Gastroesophageal sphincter (tissue), 3 donors: ENCODE results near the gene PLBD2.

Source experiments
- POLR2AphosphoS5 ChIP-seq: sonication (generic); formaldehyde crosslinking; IDR thresholded peaks from one replicate; pipeline ENCODE4 v1.6.1; 2017; ENCODE audit warnings: antibody characterized with exemption
- TF ChIP-seq, protein P1 (sequence below), 4 experiments: fragments of 200-600 bp in 2 of 4; fragments of 450-650 bp in 2 of 4; sonication (generic) in 1 of 4; IDR thresholded peaks; one replicate each; pipeline ENCODE4 v1.5.1; 2017 to 2019; ENCODE audit warnings: antibody characterized with exemption in 4 of 4, mild to moderate bottlenecking in 2 of 4, moderate library complexity in 2 of 4

DNA sequence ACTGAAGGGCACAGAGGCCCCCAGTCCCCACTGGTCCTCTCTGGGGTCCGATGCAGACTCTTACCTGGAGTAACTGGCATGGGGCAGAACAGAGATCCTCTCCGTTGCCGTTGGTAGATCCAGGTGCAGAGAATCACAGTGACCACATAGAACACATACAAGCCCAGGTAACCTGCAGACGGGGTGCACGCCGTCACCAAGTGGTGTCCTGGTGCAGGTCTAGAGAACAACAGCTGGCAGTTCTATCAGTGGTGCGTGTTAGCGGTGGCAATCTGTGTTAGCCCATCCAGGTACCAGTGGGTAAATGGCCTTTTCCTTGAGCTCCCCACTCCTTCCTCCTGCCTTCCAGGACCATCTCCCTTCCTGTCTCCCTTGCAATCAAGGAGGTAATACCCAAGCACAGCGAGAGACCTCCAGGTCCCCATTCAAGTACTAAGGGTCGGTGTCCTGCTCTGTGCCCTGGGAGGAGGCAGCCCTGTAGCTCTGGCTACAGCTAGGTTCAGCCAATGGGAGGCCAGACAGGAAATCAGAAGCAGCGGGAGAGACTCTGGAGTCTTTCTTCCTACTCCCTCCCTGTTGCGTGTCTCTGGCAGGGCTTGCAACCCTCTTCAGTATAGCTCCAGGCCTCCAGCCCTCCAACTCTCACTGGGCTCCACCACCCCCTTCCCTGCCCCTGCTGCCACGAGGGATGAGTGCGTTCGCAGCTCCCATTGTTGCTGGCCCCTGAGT lies 39.3 kb upstream of the PLBD2 start:
- no peak for TF ChIP-seq POLR2AphosphoS5
- TF ChIP-seq, protein P1, sequence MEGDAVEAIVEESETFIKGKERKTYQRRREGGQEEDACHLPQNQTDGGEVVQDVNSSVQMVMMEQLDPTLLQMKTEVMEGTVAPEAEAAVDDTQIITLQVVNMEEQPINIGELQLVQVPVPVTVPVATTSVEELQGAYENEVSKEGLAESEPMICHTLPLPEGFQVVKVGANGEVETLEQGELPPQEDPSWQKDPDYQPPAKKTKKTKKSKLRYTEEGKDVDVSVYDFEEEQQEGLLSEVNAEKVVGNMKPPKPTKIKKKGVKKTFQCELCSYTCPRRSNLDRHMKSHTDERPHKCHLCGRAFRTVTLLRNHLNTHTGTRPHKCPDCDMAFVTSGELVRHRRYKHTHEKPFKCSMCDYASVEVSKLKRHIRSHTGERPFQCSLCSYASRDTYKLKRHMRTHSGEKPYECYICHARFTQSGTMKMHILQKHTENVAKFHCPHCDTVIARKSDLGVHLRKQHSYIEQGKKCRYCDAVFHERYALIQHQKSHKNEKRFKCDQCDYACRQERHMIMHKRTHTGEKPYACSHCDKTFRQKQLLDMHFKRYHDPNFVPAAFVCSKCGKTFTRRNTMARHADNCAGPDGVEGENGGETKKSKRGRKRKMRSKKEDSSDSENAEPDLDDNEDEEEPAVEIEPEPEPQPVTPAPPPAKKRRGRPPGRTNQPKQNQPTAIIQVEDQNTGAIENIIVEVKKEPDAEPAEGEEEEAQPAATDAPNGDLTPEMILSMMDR (IDR thresholded peaks at IDR 0.05): no peak
